ENCODE data around the gene PRR16. TPM values are rescaled to one million over a fixed set of nuclear protein-coding genes. Genes with fewer than 3 reads are reported as not detected.

Gene PRR16
- total RNA-seq, 1 experiment from 2014 or later, result 0.42 TPM

DNA sequence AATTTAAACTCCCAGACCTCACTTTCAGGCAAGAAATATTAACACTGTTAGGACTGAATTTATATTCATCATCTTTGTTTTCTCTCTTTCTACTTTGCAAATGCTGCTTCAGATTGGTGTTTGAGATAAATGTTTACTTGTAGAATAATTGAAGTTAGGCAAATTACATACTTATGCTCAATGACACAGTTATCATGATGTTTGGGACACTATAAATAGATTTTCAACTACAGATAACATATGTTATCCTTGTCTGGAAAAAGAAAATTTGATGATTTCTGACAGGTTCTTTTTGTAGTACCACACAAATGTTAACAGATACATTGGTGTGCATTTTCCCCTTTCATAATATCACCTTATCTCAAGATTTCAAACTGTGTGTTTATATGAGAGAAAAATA, 7.9 kb downstream of the PRR16 start (continued):
- TF ChIP-seq, protein P1, sequence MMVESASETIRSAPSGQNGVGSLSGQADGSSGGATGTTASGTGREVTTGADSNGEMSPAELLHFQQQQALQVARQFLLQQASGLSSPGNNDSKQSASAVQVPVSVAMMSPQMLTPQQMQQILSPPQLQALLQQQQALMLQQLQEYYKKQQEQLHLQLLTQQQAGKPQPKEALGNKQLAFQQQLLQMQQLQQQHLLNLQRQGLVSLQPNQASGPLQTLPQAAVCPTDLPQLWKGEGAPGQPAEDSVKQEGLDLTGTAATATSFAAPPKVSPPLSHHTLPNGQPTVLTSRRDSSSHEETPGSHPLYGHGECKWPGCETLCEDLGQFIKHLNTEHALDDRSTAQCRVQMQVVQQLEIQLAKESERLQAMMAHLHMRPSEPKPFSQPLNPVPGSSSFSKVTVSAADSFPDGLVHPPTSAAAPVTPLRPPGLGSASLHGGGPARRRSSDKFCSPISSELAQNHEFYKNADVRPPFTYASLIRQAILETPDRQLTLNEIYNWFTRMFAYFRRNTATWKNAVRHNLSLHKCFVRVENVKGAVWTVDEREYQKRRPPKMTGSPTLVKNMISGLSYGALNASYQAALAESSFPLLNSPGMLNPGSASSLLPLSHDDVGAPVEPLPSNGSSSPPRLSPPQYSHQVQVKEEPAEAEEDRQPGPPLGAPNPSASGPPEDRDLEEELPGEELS (CRISPR knock-in tag; IDR thresholded peaks at IDR 0.05), result no peak

- CTCF ChIA-PET, result no interaction called here
- Mint-ChIP-seq H3K4me3 (no peak overlapping the region), H3K9me3 (no peaks in the 10 kb centered on the region), H3K27ac (no peak overlapping the region), H3K4me1 (no peaks in the 10 kb centered on the region), H3K36me3 (no peaks in the 10 kb centered on the region), H3K27me3 (ENCODE audit: low read depth) (no peaks in the 10 kb centered on the region)
- TF ChIP-seq NFYB (CRISPR knock-in tag; conservative IDR thresholded peaks at IDR 0.05; ENCODE audit: low read depth), result no peak
- no peak for TF ChIP-seq ATF2 (CRISPR knock-in tag; IDR thresholded peaks at IDR 0.05; ENCODE audit: borderline replicate concordance, low read depth)
- no peak for TF ChIP-seq ZNF512 (CRISPR knock-in tag; IDR thresholded peaks at IDR 0.05; ENCODE audit: borderline replicate concordance)
- TF ChIP-seq, protein P2, sequence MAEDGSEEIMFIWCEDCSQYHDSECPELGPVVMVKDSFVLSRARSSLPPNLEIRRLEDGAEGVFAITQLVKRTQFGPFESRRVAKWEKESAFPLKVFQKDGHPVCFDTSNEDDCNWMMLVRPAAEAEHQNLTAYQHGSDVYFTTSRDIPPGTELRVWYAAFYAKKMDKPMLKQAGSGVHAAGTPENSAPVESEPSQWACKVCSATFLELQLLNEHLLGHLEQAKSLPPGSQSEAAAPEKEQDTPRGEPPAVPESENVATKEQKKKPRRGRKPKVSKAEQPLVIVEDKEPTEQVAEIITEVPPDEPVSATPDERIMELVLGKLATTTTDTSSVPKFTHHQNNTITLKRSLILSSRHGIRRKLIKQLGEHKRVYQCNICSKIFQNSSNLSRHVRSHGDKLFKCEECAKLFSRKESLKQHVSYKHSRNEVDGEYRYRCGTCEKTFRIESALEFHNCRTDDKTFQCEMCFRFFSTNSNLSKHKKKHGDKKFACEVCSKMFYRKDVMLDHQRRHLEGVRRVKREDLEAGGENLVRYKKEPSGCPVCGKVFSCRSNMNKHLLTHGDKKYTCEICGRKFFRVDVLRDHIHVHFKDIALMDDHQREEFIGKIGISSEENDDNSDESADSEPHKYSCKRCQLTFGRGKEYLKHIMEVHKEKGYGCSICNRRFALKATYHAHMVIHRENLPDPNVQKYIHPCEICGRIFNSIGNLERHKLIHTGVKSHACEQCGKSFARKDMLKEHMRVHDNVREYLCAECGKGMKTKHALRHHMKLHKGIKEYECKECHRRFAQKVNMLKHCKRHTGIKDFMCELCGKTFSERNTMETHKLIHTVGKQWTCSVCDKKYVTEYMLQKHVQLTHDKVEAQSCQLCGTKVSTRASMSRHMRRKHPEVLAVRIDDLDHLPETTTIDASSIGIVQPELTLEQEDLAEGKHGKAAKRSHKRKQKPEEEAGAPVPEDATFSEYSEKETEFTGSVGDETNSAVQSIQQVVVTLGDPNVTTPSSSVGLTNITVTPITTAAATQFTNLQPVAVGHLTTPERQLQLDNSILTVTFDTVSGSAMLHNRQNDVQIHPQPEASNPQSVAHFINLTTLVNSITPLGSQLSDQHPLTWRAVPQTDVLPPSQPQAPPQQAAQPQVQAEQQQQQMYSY (CRISPR knock-in tag; IDR thresholded peaks at IDR 0.05), result no peak
- no peak for TF ChIP-seq NFE2L1 (CRISPR knock-in tag; IDR thresholded peaks at IDR 0.05)
- TF ChIP-seq, protein P1 (CRISPR knock-in tag; IDR thresholded peaks at IDR 0.05), result no peak
- TF ChIP-seq E2F5 (CRISPR knock-in tag; IDR thresholded peaks at IDR 0.05), result no peak
- no peak for TF ChIP-seq SOX15 (CRISPR knock-in tag; IDR thresholded peaks at IDR 0.05)
- TF ChIP-seq MYBL2 (CRISPR knock-in tag; IDR thresholded peaks at IDR 0.05), result no peak
- no peak for TF ChIP-seq ELF4 (CRISPR knock-in tag; IDR thresholded peaks at IDR 0.05; ENCODE audit: low read depth)
- TF ChIP-seq, protein P3, sequence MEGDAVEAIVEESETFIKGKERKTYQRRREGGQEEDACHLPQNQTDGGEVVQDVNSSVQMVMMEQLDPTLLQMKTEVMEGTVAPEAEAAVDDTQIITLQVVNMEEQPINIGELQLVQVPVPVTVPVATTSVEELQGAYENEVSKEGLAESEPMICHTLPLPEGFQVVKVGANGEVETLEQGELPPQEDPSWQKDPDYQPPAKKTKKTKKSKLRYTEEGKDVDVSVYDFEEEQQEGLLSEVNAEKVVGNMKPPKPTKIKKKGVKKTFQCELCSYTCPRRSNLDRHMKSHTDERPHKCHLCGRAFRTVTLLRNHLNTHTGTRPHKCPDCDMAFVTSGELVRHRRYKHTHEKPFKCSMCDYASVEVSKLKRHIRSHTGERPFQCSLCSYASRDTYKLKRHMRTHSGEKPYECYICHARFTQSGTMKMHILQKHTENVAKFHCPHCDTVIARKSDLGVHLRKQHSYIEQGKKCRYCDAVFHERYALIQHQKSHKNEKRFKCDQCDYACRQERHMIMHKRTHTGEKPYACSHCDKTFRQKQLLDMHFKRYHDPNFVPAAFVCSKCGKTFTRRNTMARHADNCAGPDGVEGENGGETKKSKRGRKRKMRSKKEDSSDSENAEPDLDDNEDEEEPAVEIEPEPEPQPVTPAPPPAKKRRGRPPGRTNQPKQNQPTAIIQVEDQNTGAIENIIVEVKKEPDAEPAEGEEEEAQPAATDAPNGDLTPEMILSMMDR (IDR thresholded peaks at IDR 0.05), result no peak
- no peak for TF ChIP-seq ZBTB21 (CRISPR knock-in tag; IDR thresholded peaks at IDR 0.05; ENCODE audit: borderline replicate concordance)
- TF ChIP-seq ZSCAN18 (CRISPR knock-in tag; IDR thresholded peaks at IDR 0.05), result no peak
- ATAC-seq, result no peak
- POLR2A ChIA-PET, result no interaction called here
- no peak for DNase-seq (ENCODE audit: low spot score)
Observed at GRCh38 chr5:120472911-120473310, 8.8 kb downstream of the PRR16 start.

Measured in WTC11 (cell line).